GM21825 (cell line): ENCODE results near the gene CLTCL1.

Source experiments
- ATAC-seq: cut with Tn5 transposase; IDR thresholded peaks from one replicate; pipeline ENCODE4 v1.9.1; 2021; ENCODE audit warnings: mild to moderate bottlenecking, moderate library complexity; ENCODE audit not compliant: unreplicated experiment

CLTCL1 gene

GRCh38 chr22:19152942-19153883, 138.3 kb downstream of the CLTCL1 start:
- no peak for ATAC-seq

GRCh38 chr22:19151329-19152191, 140.0 kb downstream of the CLTCL1 start:
- no peak for ATAC-seq

GRCh38 chr22:19150482-19151328, 140.8 kb downstream of the CLTCL1 start:
- no peak for ATAC-seq

GRCh38 chr22:19149991-19150390, 141.5 kb downstream of the CLTCL1 start, which contains the start of gene GSC2:
GSC2 (minus strand) TSS chr22:19150292; CDS start chr22:19150283, 9 bp downstream.
- no peak for ATAC-seq

- no peak for ATAC-seq
Measured at GRCh38 chr22:19149047-19149883, 142.3 kb downstream of the CLTCL1 start.

GRCh38 chr22:19148417-19149046, 143.0 kb downstream of the CLTCL1 start:
- ATAC-seq: no peak

GRCh38 chr22:19147195-19147780, 144.2 kb downstream of the CLTCL1 start:
- no peak for ATAC-seq

- no peak for ATAC-seq
Measured at GRCh38 chr22:19146215-19146968, 145.1 kb downstream of the CLTCL1 start.

GRCh38 chr22:19143967-19144400, 147.5 kb downstream of the CLTCL1 start:
- no peak for ATAC-seq

- no peak for ATAC-seq
Measured at GRCh38 chr22:19143212-19143611, 148.3 kb downstream of the CLTCL1 start.

- no peak for ATAC-seq
Measured at GRCh38 chr22:19142394-19142793, 149.1 kb downstream of the CLTCL1 start.

- no peak for ATAC-seq
Measured at GRCh38 chr22:19139974-19140373, 151.5 kb downstream of the CLTCL1 start.

GRCh38 chr22:19139001-19139356, 152.5 kb downstream of the CLTCL1 start:
- ATAC-seq: no peak

- ATAC-seq: no peak
Measured at GRCh38 chr22:19138217-19139000, 153.1 kb downstream of the CLTCL1 start.

GRCh38 chr22:19137384-19138216, 153.9 kb downstream of the CLTCL1 start:
- ATAC-seq: no peak

GRCh38 chr22:19136915-19137314, 154.6 kb downstream of the CLTCL1 start:
- no peak for ATAC-seq

GRCh38 chr22:19134874-19135273, 156.6 kb downstream of the CLTCL1 start:
- no peak for ATAC-seq
